GM12801 (cell line): ENCODE measurements around the gene ZNF277.

Experiments used
- TF ChIP-seq, protein P1 (sequence below): IDR thresholded peaks from one replicate; pipeline ENCODE4 v1.5.1; 2011; ENCODE audit warnings: control low read depth; ENCODE audit not compliant: insufficient read length; ENCODE audit errors: extremely low read depth

The ZNF277 gene

DNA sequence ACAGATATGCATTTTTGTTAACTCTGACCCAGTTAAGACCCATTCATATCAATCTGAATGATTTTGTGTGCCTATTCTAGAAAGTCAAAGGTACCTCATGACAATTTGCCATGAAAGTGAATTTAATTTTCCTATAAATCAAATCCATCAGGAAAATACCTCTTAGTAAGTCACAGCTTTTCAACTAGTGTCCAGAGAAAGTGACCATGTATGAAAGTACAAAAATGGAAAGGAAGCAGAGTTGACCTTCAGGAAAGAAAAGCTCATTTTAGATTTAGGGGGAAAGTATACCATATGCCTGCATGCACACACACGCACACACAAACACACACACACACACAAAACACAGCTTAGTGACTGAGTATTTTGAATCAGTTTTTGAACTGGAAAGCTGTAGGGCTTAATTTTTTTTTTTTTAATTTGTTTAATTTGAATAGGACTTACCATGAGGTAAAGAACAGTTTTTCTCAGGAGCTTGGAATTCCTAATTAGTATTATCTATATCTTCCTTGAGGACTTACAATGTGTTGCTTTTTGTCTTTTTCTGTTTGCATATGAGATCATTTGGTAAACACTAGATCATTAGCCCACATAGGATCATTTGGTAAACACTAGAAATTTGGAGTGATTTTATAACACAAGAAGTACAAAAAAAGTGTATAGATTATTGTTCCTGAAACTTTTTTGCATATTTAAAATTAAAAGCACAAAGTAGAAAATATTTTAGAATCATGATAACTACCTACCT is 61.6 kb downstream of the ZNF277 start:
- TF ChIP-seq, protein P1, sequence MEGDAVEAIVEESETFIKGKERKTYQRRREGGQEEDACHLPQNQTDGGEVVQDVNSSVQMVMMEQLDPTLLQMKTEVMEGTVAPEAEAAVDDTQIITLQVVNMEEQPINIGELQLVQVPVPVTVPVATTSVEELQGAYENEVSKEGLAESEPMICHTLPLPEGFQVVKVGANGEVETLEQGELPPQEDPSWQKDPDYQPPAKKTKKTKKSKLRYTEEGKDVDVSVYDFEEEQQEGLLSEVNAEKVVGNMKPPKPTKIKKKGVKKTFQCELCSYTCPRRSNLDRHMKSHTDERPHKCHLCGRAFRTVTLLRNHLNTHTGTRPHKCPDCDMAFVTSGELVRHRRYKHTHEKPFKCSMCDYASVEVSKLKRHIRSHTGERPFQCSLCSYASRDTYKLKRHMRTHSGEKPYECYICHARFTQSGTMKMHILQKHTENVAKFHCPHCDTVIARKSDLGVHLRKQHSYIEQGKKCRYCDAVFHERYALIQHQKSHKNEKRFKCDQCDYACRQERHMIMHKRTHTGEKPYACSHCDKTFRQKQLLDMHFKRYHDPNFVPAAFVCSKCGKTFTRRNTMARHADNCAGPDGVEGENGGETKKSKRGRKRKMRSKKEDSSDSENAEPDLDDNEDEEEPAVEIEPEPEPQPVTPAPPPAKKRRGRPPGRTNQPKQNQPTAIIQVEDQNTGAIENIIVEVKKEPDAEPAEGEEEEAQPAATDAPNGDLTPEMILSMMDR, result no peak

DNA sequence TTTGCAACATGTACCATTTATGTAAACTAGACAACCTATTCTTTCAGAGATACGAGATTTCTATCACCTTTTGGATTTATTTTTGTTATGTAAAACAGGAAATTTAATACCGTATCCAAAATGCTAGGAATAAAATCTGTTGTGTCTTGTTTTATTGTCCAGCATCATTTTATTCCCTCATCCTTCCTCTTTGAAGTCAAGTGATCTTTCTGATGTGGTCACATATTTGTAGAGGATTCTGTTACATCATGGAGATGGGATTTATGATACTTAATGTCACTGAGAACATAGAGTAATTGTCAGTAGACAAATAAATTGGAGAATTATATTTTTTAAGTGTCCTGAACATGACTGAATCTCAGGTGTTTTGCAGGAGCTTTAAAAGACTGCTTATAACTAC is 64.7 kb downstream of the ZNF277 start:
- TF ChIP-seq, protein P1, result no peak

DNA sequence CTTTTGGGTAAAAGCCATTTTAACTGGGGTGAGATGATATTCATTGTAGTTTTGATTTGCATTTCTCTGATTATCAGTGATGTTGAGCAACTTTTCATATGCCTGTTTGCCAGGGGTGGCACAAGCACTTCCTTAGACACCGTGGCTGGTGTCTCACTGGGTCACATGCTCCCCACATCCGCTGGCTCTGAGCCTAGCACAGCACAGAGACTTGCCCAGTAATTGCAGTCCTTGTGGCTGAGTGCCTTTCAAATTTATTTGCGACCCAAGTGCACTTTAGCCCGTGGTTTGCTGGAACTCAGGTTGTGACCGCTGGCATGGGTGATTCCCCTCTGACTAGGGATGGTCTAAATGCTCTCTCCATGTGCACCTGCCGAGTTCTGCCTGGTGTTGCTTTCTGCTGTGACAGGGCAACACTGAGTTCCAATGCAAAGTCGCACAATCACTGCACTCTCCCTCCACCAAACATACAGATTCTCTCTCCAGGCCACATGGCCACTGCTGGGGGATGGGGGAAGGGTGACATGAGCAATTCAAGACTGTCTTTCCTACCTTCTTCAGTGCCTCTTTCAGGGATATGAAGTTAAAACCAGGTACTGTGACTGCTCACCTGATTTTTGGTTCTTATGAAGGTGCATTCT is 66.5 kb downstream of the ZNF277 start:
- TF ChIP-seq, protein P1, result no peak

DNA sequence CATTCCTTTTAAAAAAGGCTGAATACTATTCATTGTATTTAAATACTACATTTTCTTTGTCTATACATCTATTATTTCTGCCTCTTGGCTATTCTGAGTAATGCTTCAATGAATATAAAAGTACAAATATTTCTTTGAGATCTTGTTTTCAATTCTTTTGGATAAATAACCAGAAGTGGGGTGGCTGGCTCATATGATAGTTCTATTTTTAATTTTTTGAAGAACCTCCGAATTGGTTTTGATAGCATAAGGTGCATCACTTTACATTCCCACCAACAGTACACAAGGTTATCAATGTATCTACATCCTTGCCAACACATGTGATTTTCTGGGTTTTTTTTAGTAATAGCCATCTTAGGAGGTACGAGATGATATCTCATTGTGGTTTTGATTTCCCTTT is 72.5 kb downstream of the ZNF277 start:
- TF ChIP-seq, protein P1, result no peak

DNA sequence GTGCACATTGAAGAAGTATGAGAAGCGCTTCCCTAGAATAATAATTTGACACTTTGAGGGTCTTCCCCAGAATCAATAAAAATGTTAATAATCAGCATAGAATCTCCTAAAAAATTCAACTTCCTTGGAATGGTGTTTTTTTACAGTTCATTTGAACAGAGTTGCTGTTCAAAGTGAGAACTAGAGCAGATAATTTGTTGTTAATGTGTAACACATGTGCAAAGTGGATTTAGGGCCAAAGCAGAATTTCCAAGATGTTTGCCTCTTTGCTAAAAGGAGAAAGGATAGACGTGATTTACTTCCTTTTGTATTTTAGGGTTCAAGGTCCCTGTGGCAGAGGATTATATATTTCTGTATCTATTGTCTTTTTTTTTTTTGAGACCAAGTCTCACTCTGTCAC is 73.8 kb downstream of the ZNF277 start:
- TF ChIP-seq, protein P1, result no peak

DNA sequence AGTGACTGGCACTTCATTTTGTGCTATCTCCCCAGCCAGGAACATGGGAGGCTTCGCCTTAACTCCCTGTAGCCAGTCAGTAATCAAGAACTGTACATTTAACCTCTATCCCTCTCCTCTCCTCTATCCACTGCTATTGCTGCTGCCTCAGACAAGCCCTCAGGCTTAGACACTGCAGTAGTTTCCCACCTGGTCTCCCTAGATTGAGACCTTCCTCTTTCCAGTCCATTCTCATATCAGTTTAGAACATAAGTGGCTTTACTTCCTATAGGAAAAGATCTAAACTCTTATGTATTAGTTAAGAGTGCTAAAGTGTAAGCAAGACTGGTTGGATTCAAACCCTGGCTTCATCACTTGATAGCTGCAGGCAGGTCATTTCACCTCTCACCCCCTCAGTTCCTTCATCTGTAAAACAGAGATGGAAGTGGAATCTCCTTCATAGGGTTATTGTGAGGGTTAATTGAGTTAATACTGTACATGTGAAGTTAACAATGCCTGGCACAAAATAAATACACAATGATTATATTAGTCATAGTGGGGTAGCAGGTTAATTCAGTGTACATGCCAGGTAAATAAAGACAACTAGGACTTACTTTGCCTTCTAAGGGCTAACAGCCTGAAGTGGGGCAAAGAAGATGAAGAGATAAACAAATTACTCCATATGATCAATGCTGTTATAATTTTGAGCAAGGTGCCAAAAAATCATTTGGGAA is 76.1 kb downstream of the ZNF277 start:
- TF ChIP-seq, protein P1, result no peak

DNA sequence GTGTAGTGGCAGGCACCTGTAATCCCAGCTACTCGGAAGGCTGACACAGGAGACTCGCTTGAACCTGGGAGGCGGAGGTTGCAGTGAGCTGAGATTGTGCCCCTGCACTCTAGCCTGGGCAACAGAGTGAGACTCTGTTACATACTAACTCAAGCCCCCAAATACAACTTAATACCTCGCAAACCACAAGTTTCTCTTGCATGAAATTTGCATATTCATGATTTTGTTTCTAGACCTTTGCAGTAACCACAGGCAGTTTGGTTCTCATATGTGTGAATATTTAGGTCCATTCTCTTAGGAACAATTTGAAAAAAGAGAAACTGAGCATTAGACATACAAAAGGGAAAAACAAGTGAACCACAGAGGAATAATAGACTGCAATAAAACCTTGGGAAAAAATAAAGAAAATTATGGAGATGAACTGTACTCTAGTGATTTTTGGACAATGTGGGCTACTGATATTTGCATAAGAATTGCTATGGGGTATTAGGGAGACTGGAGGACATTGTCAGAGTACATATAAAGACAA is 77.0 kb downstream of the ZNF277 start:
- TF ChIP-seq, protein P1, result no peak
